DOHH2 (cell line): ENCODE measurements around the gene UBASH3B.

Experiments used
- CTCF ChIP-seq: fragments of 200-600 bp; sonication (generic); IDR thresholded peaks from one replicate; pipeline ENCODE4 v1.5.1; 2014; ENCODE audit warnings: antibody characterized with exemption, mild to moderate bottlenecking, low read depth, low read length; ENCODE audit not compliant: poor library complexity, severe bottlenecking
- EZH2phosphoT487 ChIP-seq: fragments of 200-600 bp; sonication (generic); IDR thresholded peaks from 2 replicates; pipeline ENCODE4 v1.6.1; 2017; ENCODE audit warnings: borderline replicate concordance, mild to moderate bottlenecking, antibody characterized with exemption, low read length, moderate library complexity, mixed read lengths

- peak; percentile 76 for TF ChIP-seq CTCF
- TF ChIP-seq EZH2phosphoT487, result no peak
Measured at GRCh38 chr11:122754553-122755322, 99.2 kb downstream of the UBASH3B start.
